T-helper 1 cell treated with Interleukin-12 subunit alpha and Interleukin-12 subunit beta and Interleukin-4 antibody, amounts not matched to agents 30 ng/mL and 1 ng/mL, for 36 hours (primary cell): ENCODE data around the gene FHIP2A. TPM values are rescaled to one million over a fixed set of nuclear protein-coding genes. Genes with fewer than 3 reads are reported as not detected.

Experiments
- intact Hi-C: fragments of 100-400 bp; cut with micrococcal nuclease; formaldehyde crosslinking; loops from one replicate; pipeline ENCODE4 v1.15.1; 2024
- total RNA-seq: library from RNA; stranded (reverse); gene quantifications from 2 replicates; pipeline ENCODE4 v1.2.3, GENCODE V29; 2022

The FHIP2A gene
- total RNA-seq, 1 donor from 2014 or later = 39.0 TPM

DNA sequence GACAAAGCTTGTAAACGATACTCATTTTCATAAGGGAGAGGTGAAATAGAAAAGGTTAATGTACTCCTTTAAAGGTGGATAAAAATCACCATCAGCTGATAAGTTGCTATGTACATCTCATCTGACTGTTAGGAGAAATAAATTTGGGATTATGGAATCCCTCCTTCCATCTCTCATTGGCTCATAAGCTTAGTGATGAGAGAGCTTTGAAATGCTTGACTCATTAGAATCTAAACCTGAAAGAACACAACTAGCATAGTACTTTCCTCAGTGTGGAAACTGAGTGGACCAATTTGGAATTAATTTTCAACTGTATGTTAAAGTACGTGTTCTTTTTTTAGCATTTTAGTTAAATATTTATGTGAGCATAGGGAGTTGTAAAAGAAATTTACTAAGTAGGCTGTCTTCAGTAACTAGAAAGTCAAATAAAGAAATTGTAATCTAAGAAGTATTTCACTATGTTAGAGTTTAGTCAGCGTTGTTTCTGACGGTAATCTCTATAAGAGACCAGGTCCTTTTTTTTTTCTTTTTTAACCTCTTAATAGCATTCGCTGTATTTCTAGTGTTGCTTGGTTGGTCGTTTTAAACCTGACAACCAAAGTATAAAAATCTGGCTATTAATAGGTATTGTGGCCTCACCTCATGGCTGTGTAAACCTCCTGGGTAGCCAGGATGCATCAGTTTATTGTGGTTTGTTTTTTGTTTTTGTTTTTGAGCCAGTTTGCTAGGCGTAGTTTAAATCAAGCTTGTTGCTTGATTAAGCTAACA, 34.4 kb downstream of the FHIP2A start:
- intact Hi-C loops = loop anchor here (2.0 kb wide), 2 partner anchors 33 to 83 kb away; partner anchors contain the start of gene TRUB1

DNA sequence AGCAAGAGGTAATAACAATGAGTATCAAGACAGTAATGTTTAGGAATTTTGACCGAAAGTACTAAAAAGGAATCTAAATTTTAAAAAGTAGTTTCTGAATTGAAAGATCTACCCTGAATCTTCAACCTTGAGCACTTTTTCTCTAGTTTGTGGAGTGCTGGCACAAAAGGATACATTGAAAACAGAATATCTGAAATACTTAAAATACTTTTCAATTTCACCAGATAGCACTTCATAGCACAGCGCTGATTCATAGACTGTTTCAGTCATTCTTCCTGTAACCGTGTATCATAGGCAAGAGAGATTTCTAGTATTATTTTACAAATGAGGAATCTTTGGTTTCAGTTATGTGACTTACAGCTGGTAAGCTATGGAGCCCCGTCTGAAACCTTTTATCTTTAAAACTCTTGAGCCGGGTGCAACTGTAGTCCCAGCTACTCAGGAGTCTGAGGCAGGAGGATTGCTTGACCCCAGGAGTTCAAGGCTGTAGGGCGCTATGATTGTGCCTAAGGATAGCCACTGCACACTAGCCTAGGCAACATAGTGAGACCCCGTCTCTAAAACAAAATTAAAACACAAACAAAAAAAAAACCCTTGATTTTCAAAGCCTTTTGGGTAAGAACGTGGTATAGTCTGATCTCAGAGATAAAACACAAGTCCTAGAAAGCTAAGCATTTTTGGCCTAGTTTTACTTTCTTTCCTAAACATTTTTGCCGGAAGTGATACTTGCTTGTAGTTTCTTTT, 35.1 kb downstream of the FHIP2A start:
- intact Hi-C loops = loop anchor here (2.0 kb wide), 2 partner anchors 34 to 82 kb away; partner anchors contain the start of gene TRUB1

DNA sequence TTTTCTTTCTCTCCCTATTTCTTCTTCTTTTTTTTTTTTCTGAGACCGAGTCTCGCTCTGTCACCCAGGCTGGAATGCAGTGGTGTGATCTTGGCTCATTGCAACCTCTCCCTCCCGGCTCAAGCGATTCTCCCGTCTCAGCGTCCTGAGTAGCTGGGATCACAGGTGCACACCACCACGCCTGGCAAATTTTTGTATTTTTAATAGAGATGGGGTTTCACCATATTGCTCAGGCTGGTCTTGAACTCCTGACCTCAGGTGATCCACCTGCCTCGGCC, 35.6 kb downstream of the FHIP2A start:
- intact Hi-C loops = loop anchor here (2.0 kb wide), 2 partner anchors 34 to 82 kb away; partner anchors contain the start of gene TRUB1

DNA sequence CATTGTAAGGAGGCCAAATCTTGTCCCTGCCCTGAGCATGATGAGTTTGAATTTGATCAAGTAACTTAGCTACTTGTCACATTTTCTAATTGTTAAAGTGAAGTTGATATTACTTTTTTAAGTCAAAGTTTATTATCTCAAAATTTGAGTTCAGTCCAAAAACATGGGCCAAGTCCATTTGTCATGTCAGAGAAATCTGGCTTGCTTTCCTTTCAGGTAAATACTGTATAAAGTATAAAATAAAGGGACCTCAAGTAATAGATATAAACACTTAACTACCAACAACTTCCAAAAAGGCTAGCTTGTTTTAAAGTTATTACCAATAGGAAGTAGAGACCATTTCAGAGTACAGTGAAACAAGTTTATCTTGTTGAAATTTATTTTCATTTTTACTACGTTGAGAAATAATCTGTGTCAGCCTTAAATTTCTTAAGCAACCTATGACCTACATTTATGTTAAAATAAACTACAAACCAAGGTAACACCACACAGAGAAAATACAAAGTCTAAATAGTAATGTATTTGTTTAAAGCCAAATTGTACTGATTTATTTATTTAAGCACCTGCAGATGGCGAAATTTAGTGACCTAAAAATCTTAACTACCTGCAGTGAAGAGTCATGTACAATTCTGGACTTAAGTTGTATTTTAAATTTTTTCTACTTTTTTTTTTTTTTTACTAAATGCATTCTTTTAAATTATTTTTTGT, 36.5 kb downstream of the FHIP2A start:
- intact Hi-C loops = loop anchor here (2.0 kb wide), 2 partner anchors 35 to 81 kb away; partner anchors contain the start of gene TRUB1

DNA sequence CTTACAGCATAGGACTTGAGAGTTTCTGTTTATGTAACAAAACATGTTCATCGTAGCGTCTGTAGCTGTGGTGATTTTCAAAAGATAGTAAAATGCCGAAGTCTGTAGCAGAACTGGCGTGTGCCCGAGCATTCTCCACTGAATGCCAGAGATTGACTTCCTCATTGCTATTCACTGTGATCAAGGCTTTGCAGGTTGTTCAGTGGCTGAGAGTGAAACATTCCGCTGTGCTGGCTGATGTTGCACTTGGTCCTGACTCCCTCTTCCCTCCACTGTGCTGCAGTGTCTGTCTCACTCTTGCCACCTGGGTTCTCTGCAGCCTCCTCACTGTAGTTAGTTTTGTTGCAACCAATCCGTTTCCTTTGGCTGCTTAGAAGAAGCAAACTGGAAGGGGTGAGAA, 37.6 kb downstream of the FHIP2A start:
- intact Hi-C loops = no loop called here

DNA sequence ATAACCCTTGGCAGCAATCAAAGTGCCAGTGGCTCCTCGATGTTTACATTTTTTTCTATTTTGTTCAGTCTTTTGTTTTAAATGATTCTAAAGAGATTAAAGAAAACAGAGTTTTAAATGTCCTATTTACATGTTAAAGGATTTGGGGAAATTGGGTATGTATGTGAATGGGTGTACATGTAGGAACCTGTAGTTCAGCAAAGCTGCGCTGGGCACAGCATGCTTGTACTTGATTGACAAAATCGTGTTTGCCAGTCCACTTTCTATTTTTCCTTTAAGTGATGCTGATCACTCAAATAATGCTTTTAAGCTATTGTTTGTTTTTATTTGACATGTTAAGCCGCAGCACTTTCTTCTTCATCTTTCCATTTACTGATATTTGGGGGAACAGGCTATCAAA, 40.9 kb downstream of the FHIP2A start:
- intact Hi-C loops = no loop called here

DNA sequence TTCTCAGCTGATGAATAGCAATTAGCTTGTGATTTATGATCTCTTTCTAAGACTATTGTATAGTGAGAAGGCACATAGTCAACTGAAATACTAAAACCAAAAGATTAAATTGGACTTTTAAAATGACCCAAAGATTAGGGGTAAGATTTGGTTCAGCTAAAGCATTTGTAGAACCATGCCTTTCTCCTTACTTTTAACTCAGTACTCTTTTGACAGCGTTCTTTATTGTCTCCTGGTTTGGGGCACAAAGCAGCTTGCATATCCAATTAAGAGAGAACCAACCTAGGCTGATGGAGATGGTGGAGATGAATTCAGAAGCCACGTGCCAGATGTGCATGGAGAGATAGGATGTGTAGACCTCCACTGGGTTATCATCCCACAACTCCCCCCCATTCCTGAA, 45.8 kb downstream of the FHIP2A start:
- intact Hi-C loops = no loop called here

DNA sequence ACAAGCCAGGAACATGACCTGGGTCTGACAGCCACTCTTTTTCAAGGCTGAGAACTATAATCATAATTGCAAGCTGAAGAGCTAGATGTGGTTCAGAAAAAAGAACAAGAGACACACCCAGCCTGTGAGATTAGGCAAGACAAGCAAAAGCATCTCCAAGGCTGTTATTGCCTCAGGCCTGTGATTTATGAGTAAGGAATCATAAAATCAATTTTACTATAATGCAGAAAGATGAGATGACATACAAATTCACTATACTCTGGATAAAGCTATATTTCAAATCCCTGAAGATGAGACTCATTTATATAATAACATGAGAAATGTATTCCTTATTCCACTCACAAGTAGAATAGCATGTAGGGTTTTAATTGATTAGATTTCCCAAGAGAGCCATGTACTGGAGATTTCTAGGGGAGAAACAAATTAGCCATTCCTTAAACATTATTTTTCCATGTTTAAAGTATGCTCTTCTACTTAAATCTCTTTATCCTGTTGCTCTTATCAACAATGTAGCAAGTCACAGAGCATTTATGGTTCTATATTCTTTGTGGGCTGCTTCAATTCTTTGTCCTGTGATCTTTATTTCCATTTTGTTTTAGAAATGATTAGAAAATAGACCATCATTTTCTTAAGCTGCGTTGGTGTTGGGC, 47.4 kb downstream of the FHIP2A start:
- intact Hi-C loops = no loop called here

DNA sequence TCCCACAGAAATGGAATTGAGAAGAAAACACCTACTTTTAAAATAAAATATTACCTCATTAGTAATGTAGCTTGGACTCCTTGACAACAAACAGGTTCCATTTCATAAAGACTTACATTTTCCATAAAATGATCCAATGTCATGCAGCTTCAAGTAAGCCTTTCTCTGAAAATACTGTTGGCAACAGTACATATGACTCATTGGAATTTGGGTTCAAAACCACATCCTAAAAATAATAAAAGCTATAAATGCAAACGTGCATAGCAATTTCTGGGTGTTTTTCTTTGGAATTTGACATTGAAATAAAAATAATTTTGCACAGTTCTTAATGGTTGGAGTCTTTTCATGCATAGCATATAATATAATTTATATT, 47.9 kb downstream of the FHIP2A start:
- intact Hi-C loops = no loop called here

DNA sequence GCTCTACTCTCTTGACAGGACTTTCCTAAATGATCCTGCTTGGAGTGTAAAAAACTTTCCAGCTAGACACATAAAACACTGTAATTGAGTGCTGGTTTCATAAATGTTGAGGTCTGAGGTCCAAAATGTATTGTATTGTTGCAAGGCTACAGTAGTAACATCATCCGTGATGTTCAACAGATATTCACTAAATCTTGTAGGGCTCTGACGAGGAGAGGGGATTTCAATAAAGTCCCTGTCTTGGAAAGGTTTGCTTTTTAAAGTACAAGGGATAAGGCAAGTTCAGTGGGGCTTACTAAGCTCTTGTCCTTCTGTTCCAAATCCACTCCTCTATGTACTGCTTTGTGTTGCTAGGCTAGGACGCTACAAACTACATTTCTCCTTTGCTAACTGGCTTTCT, 48.9 kb downstream of the FHIP2A start:
- intact Hi-C loops = no loop called here

DNA sequence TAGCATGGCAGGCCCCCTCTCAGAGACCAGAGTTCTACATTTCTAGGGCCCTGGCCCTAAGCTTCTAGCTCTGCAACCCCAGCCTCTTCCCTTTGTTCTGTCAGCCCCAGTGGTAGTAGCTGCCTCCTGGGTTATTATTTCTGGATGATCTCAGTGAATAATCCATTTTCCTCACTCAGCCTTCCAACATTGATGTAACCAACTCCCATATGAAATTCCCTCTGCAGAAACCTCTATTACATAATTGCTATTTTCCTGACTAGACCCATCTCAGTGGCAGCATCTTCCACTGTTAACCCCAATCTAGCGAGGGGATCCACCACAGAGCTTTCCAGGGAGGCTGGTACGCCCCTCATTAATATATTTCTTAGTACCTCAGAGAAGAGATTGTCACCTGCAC, 49.8 kb downstream of the FHIP2A start:
- intact Hi-C loops = no loop called here

Other genes starting within 250 kb of the FHIP2A start
- gene ABLIM1, start 163.5 kb upstream of the FHIP2A start, total RNA-seq = 68.3 and 78.1 TPM in 2 replicates
- 13.7 and 14.2 TPM in 2 replicates for gene TRUB1, start 116.4 kb downstream of the FHIP2A start, total RNA-seq